Measurements from ENCODE around the gene SLC35F1. TPM values are rescaled to one million over a fixed set of nuclear protein-coding genes. Genes with fewer than 3 reads are reported as not detected.

SLC35F1 gene
- total and polyA plus RNA-seq, 2 donors (not counting 1 experiment from before 2014, with no cell fraction given) = not detected

- TF ChIP-seq EZH2 (IDR thresholded peaks at IDR 0.05; ENCODE audit: borderline replicate concordance, insufficient read depth, low read depth, low read length, poor library complexity, severe bottlenecking) (no peak), CTCF (IDR thresholded peaks at IDR 0.05) (no peak)
- ATAC-seq (ENCODE audit: low read depth) (no peak), DNase-seq (no peak)
- no peaks in the 10 kb centered on the region for H3K27me3 Mint-ChIP-seq
- Histone ChIP-seq H3K4me2 (replicated peaks; ENCODE audit: low read depth, low read length, poor library complexity, severe bottlenecking) (no peak overlapping the region), H3K9ac (ENCODE audit: low read length) (no peak overlapping the region), H3K9me3 (ENCODE audit: control extremely low read depth in 1 of 3, control insufficient read depth in 2 of 3, insufficient read depth in 1 of 3, low read length in 2 of 3) (peaks cover 0 to 6% (median 0%) of the 10 kb centered on the region in 3 donors), H3K4me1 (ENCODE audit: control insufficient read depth in 2 of 2, insufficient read depth in 2 of 2, low read length in 2 of 2) (no peaks in the 10 kb centered on the region), H2AFZ (ENCODE audit: insufficient read depth, low read depth, low read length, poor library complexity, severe bottlenecking) (no peak overlapping the region), H4K20me1 (ENCODE audit: control insufficient read depth, insufficient read depth, low read length, poor library complexity, severe bottlenecking) (no peaks in the 10 kb centered on the region), H3K36me3 (replicated peaks in 1 of 2; ENCODE audit: control extremely low read depth in 1 of 2, control insufficient read depth in 1 of 2, extremely low read depth in 1 of 2, insufficient read depth in 2 of 2, low read length in 1 of 2) (no peaks in the 10 kb centered on the region), H3K27me3 (replicated peaks in 1 of 4; ENCODE audit: control extremely low read depth in 1 of 4, control insufficient read depth in 3 of 4, insufficient read depth in 4 of 4, low read length in 3 of 4) (no peaks in the 10 kb centered on the region), H3K4me3 (ENCODE audit: control extremely low read depth in 1 of 5, extremely low read depth in 1 of 5, insufficient read depth in 1 of 5, low read depth in 2 of 5, low read length in 4 of 5) (no peak overlapping the region), H3K27ac (ENCODE audit: low read length in 2 of 2) (no peak overlapping the region), H3K79me2 (ENCODE audit: control insufficient read depth, insufficient read depth, low read length) (no peaks in the 10 kb centered on the region)
- no peak overlapping the region for H3K4me3 Mint-ChIP-seq
- ChIA-PET CTCF (no interaction called here), POLR2A (no interaction called here)
- no CpG with 5 or more reads among the region's 1 CpG for WGBS (ENCODE audit: insufficient coverage)
- intact Hi-C loops (cut with micrococcal nuclease) = no loop called here
- no peak overlapping the region for H3K27ac Mint-ChIP-seq
- H3K4me1 Mint-ChIP-seq = no peaks in the 10 kb centered on the region
- peaks cover 3% of the 10 kb centered on the region for H3K9me3 Mint-ChIP-seq (ENCODE audit: insufficient read depth)
Observed at GRCh38 chr6:118334634-118335033, 427.6 kb downstream of the SLC35F1 start.

- WGBS (ENCODE audit: insufficient coverage) = no CpG with 5 or more reads among the region's 1 CpG
- Mint-ChIP-seq H3K27ac (no peak overlapping the region), H3K27me3 (no peaks in the 10 kb centered on the region), H3K9me3 (ENCODE audit: insufficient read depth) (peaks cover 3% of the 10 kb centered on the region), H3K4me1 (no peaks in the 10 kb centered on the region), H3K4me3 (no peak overlapping the region)
- ChIA-PET POLR2A (no interaction called here), CTCF (no interaction called here)
- no peak overlapping the region for H3K4me2 ChIP-seq (replicated peaks; ENCODE audit: low read depth, low read length, poor library complexity, severe bottlenecking)
- H3K4me3 ChIP-seq (ENCODE audit: control extremely low read depth in 1 of 5, extremely low read depth in 1 of 5, insufficient read depth in 1 of 5, low read depth in 2 of 5, low read length in 4 of 5) = no peak overlapping the region
- no peak overlapping the region for H2AFZ ChIP-seq (ENCODE audit: insufficient read depth, low read depth, low read length, poor library complexity, severe bottlenecking)
- intact Hi-C loops (cut with micrococcal nuclease) = no loop called here
- no peaks in the 10 kb centered on the region for H3K36me3 ChIP-seq (replicated peaks in 1 of 2; ENCODE audit: control extremely low read depth in 1 of 2, control insufficient read depth in 1 of 2, extremely low read depth in 1 of 2, insufficient read depth in 2 of 2, low read length in 1 of 2)
- H3K27me3 ChIP-seq (replicated peaks in 1 of 4; ENCODE audit: control extremely low read depth in 1 of 4, control insufficient read depth in 3 of 4, insufficient read depth in 4 of 4, low read length in 3 of 4) = no peaks in the 10 kb centered on the region
- ATAC-seq (ENCODE audit: low read depth) (no peak), DNase-seq (no peak)
- TF ChIP-seq CTCF (IDR thresholded peaks at IDR 0.05) (no peak), EZH2 (IDR thresholded peaks at IDR 0.05; ENCODE audit: borderline replicate concordance, insufficient read depth, low read depth, low read length, poor library complexity, severe bottlenecking) (no peak)
- no peaks in the 10 kb centered on the region for H3K4me1 ChIP-seq (ENCODE audit: control insufficient read depth in 2 of 2, insufficient read depth in 2 of 2, low read length in 2 of 2)
- no peak overlapping the region for H3K9ac ChIP-seq (ENCODE audit: low read length)
- no peaks in the 10 kb centered on the region for H4K20me1 ChIP-seq (ENCODE audit: control insufficient read depth, insufficient read depth, low read length, poor library complexity, severe bottlenecking)
- H3K9me3 ChIP-seq (ENCODE audit: control extremely low read depth in 1 of 3, control insufficient read depth in 2 of 3, insufficient read depth in 1 of 3, low read length in 2 of 3) = peaks cover 0 to 6% (median 0%) of the 10 kb centered on the region in 3 donors
- no peak overlapping the region for H3K27ac ChIP-seq (ENCODE audit: low read length in 2 of 2)
- H3K79me2 ChIP-seq (ENCODE audit: control insufficient read depth, insufficient read depth, low read length) = no peaks in the 10 kb centered on the region
Observed at GRCh38 chr6:118335325-118335816, 428.3 kb downstream of the SLC35F1 start.
